Measurements from ENCODE around the gene LMAN1. TPM values are rescaled to one million over a fixed set of nuclear protein-coding genes. Genes with fewer than 3 reads are reported as not detected.
A peak's percentile ranks its signal among the peaks of the same experiment; 100 is the strongest.

LMAN1 gene
- total and polyA plus RNA-seq, 2 of the 13 experiments (the other 11 are each of a cell fraction or from before 2014, with no cell fraction given): 127 to 131 TPM

DNA sequence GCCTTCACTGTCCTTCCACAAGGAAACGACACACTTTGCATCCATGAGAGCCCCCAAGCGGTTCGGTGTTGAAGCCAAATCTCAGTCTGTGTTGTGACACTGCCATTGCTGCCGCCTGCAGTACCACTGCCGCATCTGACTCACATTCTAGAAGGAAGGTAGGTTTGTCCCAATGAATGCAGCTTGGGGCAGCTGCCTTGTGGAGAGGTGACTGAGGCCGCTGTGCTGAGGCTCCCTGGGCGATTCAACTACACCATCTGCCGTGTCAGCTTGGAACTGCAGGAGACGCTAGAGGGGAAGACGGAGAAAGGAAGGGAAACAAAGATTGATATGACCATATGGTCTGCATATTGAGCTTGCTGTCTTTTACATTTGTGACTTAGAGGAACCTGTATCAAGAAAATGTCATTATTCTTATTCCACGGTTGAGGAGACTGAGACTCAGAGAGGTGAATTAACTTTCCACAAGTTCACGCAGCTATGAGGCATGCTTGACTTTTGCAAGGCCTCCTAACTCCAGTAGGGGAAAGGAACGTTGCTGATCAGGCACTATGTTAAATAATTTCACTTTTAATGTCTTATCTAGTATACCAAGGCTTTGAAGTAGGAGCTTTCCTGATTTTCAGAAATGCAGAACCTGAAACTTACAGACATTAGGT is 43.5 kb upstream of the LMAN1 start (continued):
- TF ChIP-seq, protein P1, sequence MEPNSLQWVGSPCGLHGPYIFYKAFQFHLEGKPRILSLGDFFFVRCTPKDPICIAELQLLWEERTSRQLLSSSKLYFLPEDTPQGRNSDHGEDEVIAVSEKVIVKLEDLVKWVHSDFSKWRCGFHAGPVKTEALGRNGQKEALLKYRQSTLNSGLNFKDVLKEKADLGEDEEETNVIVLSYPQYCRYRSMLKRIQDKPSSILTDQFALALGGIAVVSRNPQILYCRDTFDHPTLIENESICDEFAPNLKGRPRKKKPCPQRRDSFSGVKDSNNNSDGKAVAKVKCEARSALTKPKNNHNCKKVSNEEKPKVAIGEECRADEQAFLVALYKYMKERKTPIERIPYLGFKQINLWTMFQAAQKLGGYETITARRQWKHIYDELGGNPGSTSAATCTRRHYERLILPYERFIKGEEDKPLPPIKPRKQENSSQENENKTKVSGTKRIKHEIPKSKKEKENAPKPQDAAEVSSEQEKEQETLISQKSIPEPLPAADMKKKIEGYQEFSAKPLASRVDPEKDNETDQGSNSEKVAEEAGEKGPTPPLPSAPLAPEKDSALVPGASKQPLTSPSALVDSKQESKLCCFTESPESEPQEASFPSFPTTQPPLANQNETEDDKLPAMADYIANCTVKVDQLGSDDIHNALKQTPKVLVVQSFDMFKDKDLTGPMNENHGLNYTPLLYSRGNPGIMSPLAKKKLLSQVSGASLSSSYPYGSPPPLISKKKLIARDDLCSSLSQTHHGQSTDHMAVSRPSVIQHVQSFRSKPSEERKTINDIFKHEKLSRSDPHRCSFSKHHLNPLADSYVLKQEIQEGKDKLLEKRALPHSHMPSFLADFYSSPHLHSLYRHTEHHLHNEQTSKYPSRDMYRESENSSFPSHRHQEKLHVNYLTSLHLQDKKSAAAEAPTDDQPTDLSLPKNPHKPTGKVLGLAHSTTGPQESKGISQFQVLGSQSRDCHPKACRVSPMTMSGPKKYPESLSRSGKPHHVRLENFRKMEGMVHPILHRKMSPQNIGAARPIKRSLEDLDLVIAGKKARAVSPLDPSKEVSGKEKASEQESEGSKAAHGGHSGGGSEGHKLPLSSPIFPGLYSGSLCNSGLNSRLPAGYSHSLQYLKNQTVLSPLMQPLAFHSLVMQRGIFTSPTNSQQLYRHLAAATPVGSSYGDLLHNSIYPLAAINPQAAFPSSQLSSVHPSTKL (CRISPR knock-in tag; IDR thresholded peaks at IDR 0.05): no peak; the same call in 1 of the 2 replicates
- TF ChIP-seq CBX2 (IDR thresholded peaks at IDR 0.05; ENCODE audit: low read depth, low read length) (no peak), CBX2 (CRISPR knock-in tag; IDR thresholded peaks at IDR 0.05; ENCODE audit: low read depth) (no peak), ZNF24 (IDR thresholded peaks at IDR 0.05) (no peak), IKZF4 (CRISPR knock-in tag; IDR thresholded peaks at IDR 0.05; ENCODE audit: borderline replicate concordance, low read depth, not compliant biosample characterization) (no peak), ZNF263 (CRISPR knock-in tag; IDR thresholded peaks at IDR 0.05) (no peak), ZBTB7A (CRISPR knock-in tag; IDR thresholded peaks at IDR 0.05) (no peak), CREM (IDR thresholded peaks at IDR 0.05) (no peak), CREM (CRISPR knock-in tag; IDR thresholded peaks at IDR 0.05) (no peak), ZNF530 (CRISPR knock-in tag; IDR thresholded peaks at IDR 0.05; ENCODE audit: low read depth) (no peak), TBL1XR1 (IDR thresholded peaks at IDR 0.05; ENCODE audit: borderline replicate concordance, low read length, partially characterized antibody) (no peak), XRCC5 (optimal IDR thresholded peaks at IDR 0.05; ENCODE audit: low read length) (peak; percentile 92), ZNF724P (CRISPR knock-in tag; IDR thresholded peaks at IDR 0.05; ENCODE audit: borderline replicate concordance) (no peak), YEATS2 (CRISPR knock-in tag; IDR thresholded peaks at IDR 0.05; ENCODE audit: borderline replicate concordance) (no peak), YY1 (IDR thresholded peaks at IDR 0.05; ENCODE audit: insufficient read depth, insufficient replicate concordance, low read depth, low read length) (peak; percentile 18)
- TF ChIP-seq, protein P2, sequence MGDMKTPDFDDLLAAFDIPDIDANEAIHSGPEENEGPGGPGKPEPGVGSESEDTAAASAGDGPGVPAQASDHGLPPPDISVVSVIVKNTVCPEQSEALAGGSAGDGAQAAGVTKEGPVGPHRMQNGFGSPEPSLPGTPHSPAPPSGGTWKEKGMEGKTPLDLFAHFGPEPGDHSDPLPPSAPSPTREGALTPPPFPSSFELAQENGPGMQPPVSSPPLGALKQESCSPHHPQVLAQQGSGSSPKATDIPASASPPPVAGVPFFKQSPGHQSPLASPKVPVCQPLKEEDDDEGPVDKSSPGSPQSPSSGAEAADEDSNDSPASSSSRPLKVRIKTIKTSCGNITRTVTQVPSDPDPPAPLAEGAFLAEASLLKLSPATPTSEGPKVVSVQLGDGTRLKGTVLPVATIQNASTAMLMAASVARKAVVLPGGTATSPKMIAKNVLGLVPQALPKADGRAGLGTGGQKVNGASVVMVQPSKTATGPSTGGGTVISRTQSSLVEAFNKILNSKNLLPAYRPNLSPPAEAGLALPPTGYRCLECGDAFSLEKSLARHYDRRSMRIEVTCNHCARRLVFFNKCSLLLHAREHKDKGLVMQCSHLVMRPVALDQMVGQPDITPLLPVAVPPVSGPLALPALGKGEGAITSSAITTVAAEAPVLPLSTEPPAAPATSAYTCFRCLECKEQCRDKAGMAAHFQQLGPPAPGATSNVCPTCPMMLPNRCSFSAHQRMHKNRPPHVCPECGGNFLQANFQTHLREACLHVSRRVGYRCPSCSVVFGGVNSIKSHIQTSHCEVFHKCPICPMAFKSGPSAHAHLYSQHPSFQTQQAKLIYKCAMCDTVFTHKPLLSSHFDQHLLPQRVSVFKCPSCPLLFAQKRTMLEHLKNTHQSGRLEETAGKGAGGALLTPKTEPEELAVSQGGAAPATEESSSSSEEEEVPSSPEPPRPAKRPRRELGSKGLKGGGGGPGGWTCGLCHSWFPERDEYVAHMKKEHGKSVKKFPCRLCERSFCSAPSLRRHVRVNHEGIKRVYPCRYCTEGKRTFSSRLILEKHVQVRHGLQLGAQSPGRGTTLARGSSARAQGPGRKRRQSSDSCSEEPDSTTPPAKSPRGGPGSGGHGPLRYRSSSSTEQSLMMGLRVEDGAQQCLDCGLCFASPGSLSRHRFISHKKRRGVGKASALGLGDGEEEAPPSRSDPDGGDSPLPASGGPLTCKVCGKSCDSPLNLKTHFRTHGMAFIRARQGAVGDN (CRISPR knock-in tag; IDR thresholded peaks at IDR 0.05): peak; percentile 54
- TF ChIP-seq, protein P3, sequence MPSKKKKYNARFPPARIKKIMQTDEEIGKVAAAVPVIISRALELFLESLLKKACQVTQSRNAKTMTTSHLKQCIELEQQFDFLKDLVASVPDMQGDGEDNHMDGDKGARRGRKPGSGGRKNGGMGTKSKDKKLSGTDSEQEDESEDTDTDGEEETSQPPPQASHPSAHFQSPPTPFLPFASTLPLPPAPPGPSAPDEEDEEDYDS (CRISPR knock-in tag; IDR thresholded peaks at IDR 0.05): no peak
- TF ChIP-seq, protein P4, sequence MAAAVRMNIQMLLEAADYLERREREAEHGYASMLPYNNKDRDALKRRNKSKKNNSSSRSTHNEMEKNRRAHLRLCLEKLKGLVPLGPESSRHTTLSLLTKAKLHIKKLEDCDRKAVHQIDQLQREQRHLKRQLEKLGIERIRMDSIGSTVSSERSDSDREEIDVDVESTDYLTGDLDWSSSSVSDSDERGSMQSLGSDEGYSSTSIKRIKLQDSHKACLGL (CRISPR knock-in tag; IDR thresholded peaks at IDR 0.05): no peak
